ENCODE results near the gene NPPB.

- peak; percentile 77 to 83 (median 79) for TF ChIP-seq CTCF (optimal IDR thresholded peaks at IDR 0.05 in 1 of 3, IDR thresholded peaks at IDR 0.05 in 1 of 3, conservative IDR thresholded peaks at IDR 0.05 in 1 of 3; ENCODE audit: extremely low read depth in 1 of 3, insufficient read depth in 2 of 3, low read length in 3 of 3)
- TF ChIP-seq EZH2 (IDR thresholded peaks at IDR 0.05; ENCODE audit: low read length), result no peak
These were observed 48.7 kb upstream of the NPPB start for GRCh38 chr1:11907275-11908094.

All from keratinocyte (primary cell).